ENCODE results near the gene HOXD3. TPM values are rescaled to one million over a fixed set of nuclear protein-coding genes. Genes with fewer than 3 reads are reported as not detected.

Gene HOXD3
- total RNA-seq, 4 donors from 2014 or later: 0.36 to 1.7 (median 0.64) TPM; not detected in 1

GRCh38 chr2:176114120-176114929, 42.8 kb upstream of the HOXD3 start:
- in situ Hi-C loops (cut with MboI; ENCODE audit: low sequenced_read_pairs in 4 of 4): loop anchor here in 2 of 4 donors (25.0 kb wide), 1 partner anchor 698 kb away; no protein-coding TSS in a partner anchor
- H3K9me3 ChIP-seq: no peaks in the 10 kb centered on the region

DNA sequence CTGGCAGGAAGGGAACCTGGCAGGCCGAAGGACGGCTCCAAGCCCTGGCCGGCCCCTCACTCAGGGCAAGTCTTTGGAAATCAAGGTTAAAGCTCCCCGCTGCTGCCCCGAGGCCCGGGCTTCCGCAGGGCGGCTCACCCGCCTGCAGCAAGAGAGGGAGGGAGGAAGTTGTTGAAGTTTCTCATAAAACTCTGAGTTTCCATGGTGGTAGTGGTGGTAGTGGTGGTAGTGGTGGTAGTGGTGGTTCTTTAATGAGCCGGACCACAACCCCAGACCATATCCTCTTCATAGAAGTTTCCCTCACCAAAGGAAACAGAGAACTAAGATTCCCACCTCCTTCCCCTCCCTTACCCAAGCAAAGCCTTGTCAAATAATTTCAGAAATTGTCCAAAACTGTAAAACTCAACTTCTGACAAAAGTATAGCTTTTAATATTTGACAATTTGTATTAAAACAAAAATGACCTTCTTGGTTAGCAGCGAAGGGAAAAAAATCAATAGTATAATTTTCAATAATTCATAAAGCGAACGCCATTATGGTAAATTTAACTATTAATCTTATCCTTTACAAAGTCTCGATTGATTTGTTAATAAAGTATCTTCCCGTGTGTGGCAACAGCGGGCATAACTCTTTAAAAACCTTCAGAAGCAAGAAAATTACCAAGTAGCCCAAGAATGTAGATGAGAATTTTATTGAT, 42.0 kb upstream of the HOXD3 start:
- no peak for TF ChIP-seq POLR2A (IDR thresholded peaks at IDR 0.05)
- TF ChIP-seq, protein P1, sequence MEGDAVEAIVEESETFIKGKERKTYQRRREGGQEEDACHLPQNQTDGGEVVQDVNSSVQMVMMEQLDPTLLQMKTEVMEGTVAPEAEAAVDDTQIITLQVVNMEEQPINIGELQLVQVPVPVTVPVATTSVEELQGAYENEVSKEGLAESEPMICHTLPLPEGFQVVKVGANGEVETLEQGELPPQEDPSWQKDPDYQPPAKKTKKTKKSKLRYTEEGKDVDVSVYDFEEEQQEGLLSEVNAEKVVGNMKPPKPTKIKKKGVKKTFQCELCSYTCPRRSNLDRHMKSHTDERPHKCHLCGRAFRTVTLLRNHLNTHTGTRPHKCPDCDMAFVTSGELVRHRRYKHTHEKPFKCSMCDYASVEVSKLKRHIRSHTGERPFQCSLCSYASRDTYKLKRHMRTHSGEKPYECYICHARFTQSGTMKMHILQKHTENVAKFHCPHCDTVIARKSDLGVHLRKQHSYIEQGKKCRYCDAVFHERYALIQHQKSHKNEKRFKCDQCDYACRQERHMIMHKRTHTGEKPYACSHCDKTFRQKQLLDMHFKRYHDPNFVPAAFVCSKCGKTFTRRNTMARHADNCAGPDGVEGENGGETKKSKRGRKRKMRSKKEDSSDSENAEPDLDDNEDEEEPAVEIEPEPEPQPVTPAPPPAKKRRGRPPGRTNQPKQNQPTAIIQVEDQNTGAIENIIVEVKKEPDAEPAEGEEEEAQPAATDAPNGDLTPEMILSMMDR (IDR thresholded peaks at IDR 0.05 in 4 of 5, conservative IDR thresholded peaks at IDR 0.05 in 1 of 5): no peak
- peaks cover 6 to 16% of the 10 kb centered on the region in 2 donors for H3K4me1 ChIP-seq
- H3K27ac ChIP-seq: no peak overlapping the region
- ATAC-seq (no peak), DNase-seq (no peak)
- no peak overlapping the region for H3K4me3 ChIP-seq
- H3K27me3 ChIP-seq: peaks cover 95 to 100% (median 100%) of the 10 kb centered on the region in 3 donors
- H3K9me3 ChIP-seq: no peaks in the 10 kb centered on the region
- intact Hi-C loops (cut with DNase I; ENCODE audit: low total_unique reads): loop anchor here (5.0 kb wide), 1 partner anchor 38 kb away; no protein-coding TSS in a partner anchor
- no peaks in the 10 kb centered on the region for H3K36me3 ChIP-seq
- in situ Hi-C loops (cut with MboI; ENCODE audit: low sequenced_read_pairs in 4 of 4): loop anchor here in 2 of 4 donors (25.0 kb wide), 1 partner anchor 697 kb away; no protein-coding TSS in a partner anchor

More at GRCh38 chr2:176114120-176114929, 42.8 kb upstream of the HOXD3 start:
- DNase-seq: no peak
- Histone ChIP-seq H3K4me3 (no peak overlapping the region), H3K27ac (no peak overlapping the region), H3K27me3 (peaks cover 97 to 100% (median 100%) of the 10 kb centered on the region in 3 donors), H3K4me1 (peaks cover 6 to 16% of the 10 kb centered on the region in 2 donors), H3K36me3 (no peaks in the 10 kb centered on the region)
- TF ChIP-seq POLR2A (IDR thresholded peaks at IDR 0.05): no peak
- TF ChIP-seq, protein P1 (IDR thresholded peaks at IDR 0.05 in 4 of 5, conservative IDR thresholded peaks at IDR 0.05 in 1 of 5): no peak
- intact Hi-C loops (cut with DNase I; ENCODE audit: low total_unique reads): loop anchor here (5.0 kb wide), 1 partner anchor 37 kb away; no protein-coding TSS in a partner anchor
- ATAC-seq: no peak

GRCh38 chr2:176115883-176116813, 41.0 kb upstream of the HOXD3 start, which contains the start of gene HOXD10:
Gene HOXD10, plus strand, starts transcription at chr2:176116778. Its CDS starts 56 bp downstream, at chr2:176116834.
- H3K27ac ChIP-seq: peak within 1 kb of the TSS in 3 of 4 donors; percentile 3 to 12 (median 12)
- H3K4me3 ChIP-seq: peak within 1 kb of the TSS; percentile 18 to 35 (median 30)
- H3K27me3 ChIP-seq: peaks cover 95 to 100% (median 100%) of the 10 kb centered on the region in 3 donors
- no peaks in the 10 kb centered on the region for H3K9me3 ChIP-seq
- H3K4me1 ChIP-seq: peaks cover 6 to 15% of the 10 kb centered on the region in 2 donors
- intact Hi-C loops (cut with DNase I; ENCODE audit: low total_unique reads): no loop called here
- ATAC-seq (peak; percentile 70 to 79), DNase-seq (peak in 1 of 2 donors; percentile 43)
- TF ChIP-seq, protein P1 (IDR thresholded peaks at IDR 0.05 in 4 of 5, conservative IDR thresholded peaks at IDR 0.05 in 1 of 5): peak in 4 of 5 experiments; percentile 23 to 49 (median 30)
- TF ChIP-seq POLR2A (IDR thresholded peaks at IDR 0.05): no peak
- in situ Hi-C loops (cut with MboI; ENCODE audit: low sequenced_read_pairs in 4 of 4): loop anchor here in 2 of 4 donors (25.0 kb wide), 1 partner anchor 696 kb away; no protein-coding TSS in a partner anchor
- H3K36me3 ChIP-seq: no peaks in the 10 kb centered on the region
